GM12875 (cell line): ENCODE data around the gene SLC28A1.

Experiments used
- H3K4me3 ChIP-seq: one replicate; pipeline ENCODE4 v1.5.1; 2011; ENCODE audit warnings: low read depth, low read length, control low read depth
- TF ChIP-seq, protein P1 (sequence below): IDR thresholded peaks from 2 replicates; pipeline ENCODE4 v1.5.1; 2011; ENCODE audit warnings: low read depth, mild to moderate bottlenecking, control low read depth, inconsistent platforms, low read length, moderate library complexity, borderline replicate concordance; ENCODE audit not compliant: insufficient read depth

Gene SLC28A1

DNA sequence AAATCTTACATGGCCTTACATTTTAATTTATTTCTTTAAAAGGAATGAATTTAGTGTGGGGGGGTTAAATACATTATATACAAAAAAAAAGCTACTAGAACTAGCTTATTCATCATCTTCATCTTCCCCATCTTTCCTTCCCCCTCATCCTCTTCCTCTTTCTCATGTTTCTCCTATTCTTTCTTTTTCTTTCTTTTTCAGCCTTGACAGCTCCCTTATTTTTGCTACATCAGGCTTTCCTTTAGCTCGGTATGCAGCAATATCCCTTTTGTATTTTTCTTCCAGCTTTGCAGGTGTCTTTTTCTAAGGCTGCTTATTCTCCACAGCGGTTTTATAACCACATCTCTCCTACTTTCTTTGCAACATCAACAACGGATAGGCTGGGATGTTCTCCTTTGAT, 55.9 kb downstream of the SLC28A1 start:
- H3K4me3 ChIP-seq: no peak overlapping the region
- TF ChIP-seq, protein P1, sequence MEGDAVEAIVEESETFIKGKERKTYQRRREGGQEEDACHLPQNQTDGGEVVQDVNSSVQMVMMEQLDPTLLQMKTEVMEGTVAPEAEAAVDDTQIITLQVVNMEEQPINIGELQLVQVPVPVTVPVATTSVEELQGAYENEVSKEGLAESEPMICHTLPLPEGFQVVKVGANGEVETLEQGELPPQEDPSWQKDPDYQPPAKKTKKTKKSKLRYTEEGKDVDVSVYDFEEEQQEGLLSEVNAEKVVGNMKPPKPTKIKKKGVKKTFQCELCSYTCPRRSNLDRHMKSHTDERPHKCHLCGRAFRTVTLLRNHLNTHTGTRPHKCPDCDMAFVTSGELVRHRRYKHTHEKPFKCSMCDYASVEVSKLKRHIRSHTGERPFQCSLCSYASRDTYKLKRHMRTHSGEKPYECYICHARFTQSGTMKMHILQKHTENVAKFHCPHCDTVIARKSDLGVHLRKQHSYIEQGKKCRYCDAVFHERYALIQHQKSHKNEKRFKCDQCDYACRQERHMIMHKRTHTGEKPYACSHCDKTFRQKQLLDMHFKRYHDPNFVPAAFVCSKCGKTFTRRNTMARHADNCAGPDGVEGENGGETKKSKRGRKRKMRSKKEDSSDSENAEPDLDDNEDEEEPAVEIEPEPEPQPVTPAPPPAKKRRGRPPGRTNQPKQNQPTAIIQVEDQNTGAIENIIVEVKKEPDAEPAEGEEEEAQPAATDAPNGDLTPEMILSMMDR: no peak

GRCh38 chr15:84942456-84942855, 58.0 kb downstream of the SLC28A1 start:
- TF ChIP-seq, protein P1: no peak
- no peak overlapping the region for H3K4me3 ChIP-seq

DNA sequence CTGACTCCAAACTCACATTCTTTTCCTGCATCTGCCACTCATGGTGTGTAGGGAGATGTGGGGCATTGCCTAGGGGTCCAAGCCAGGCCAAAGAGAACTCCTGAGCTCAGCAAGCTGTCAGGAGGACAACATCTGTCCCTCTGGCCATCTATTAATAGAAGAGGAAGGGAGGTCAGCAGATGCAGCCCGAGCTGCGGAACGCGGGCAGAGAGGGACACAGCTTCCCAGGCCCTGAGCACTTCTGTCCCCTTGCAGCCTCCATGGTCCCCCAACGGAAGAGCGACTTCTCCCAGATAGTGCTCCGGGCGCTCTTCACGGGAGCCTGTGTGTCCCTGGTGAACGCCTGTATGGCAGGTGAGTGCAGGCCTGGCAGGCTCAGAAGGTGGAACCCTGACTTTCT, 59.8 kb downstream of the SLC28A1 start:
- TF ChIP-seq, protein P1: no peak
- H3K4me3 ChIP-seq: no peak overlapping the region

GRCh38 chr15:84944861-84945260, 60.4 kb downstream of the SLC28A1 start:
- TF ChIP-seq, protein P1: no peak
- H3K4me3 ChIP-seq: no peak overlapping the region

GRCh38 chr15:84946772-84947489, 62.5 kb downstream of the SLC28A1 start:
- TF ChIP-seq, protein P1: no peak

DNA sequence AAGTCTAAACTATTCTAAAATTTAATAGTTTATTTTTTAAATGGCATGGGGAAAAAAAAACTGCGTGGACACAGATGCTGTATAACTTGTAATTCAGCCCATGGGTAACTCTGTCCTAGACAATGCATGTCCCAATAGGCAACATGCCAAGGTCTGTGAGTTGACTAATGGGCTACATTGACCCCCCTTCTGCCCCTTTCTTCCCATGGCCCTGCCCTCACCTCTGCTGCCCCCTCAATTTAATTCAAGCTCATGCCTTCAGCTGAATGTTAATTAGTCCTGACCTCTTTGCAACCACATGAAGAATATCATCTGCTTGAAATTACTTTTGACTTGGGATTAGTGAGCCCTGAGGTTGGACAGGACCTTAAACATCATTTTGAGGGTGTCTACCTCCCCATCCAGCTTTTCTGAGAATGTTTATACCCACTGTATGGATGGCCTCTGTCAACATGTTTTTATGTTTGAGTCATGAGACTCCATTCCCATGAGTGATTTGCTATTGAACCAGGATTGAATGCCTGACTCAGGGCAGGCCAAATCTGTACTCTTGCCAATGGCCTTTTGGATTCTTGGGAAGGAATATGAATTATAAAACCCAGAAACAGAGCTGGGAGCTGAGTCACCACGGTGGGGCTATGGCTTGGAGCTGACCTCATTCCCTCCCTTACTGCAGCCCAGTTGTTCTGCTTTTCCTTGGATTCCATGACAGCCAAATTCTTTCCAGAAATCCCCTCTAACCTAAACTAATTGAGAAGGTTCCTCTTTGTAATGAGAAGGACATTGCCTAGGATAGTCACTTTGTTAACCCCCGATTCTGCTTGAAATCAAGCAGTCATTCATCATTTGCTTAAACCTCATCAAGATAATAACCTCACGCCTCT, 63.7 kb downstream of the SLC28A1 start:
- TF ChIP-seq, protein P1: no peak

More at GRCh38 chr15:84946772-84947489, 62.5 kb downstream of the SLC28A1 start:
- H3K4me3 ChIP-seq: no peak overlapping the region

More for the DNA sequence above, 63.7 kb downstream of the SLC28A1 start:
- H3K4me3 ChIP-seq: no peak overlapping the region
